Urothelium cell line (cell line): Measurements from ENCODE around the gene PKMYT1.

Experiments
- DNase-seq: peaks from one replicate; pipeline ENCODE4 v3.0.0; 2011; ENCODE audit warnings: low spot score, mixed read lengths
- FAIRE-seq: peaks from 2 replicates; lab custom pipeline; 2011; peaks lifted over from hg19 to GRCh38; lab: Jason Lieb, UNC

Gene PKMYT1

GRCh38 chr16:3000540-3000939 is 20.3 kb upstream of the PKMYT1 start:
- FAIRE-seq, result no peak
- DNase-seq, result no peak

GRCh38 chr16:2999929-3000328 is 19.7 kb upstream of the PKMYT1 start:
- FAIRE-seq, result no peak
- DNase-seq, result no peak

- FAIRE-seq, result no peak
- no peak for DNase-seq
These were observed 16.1 kb upstream of the PKMYT1 start for GRCh38 chr16:2996298-2996697.

- no peak for DNase-seq
- FAIRE-seq, result no peak
These were observed 12.3 kb upstream of the PKMYT1 start for GRCh38 chr16:2992383-2993081.

- DNase-seq (no peak), FAIRE-seq (no peak)
These were observed 11.5 kb upstream of the PKMYT1 start for GRCh38 chr16:2991566-2992261.

GRCh38 chr16:2990891-2991290 is 10.6 kb upstream of the PKMYT1 start:
- FAIRE-seq (no peak), DNase-seq (no peak)

GRCh38 chr16:2988590-2989099 is 8.4 kb upstream of the PKMYT1 start:
- no peak for DNase-seq
- FAIRE-seq, result no peak

- FAIRE-seq (no peak), DNase-seq (no peak)
These were observed 7.6 kb upstream of the PKMYT1 start for GRCh38 chr16:2987833-2988232.

- DNase-seq, result no peak
- FAIRE-seq, result no peak
These were observed 7.0 kb upstream of the PKMYT1 start for GRCh38 chr16:2987286-2987685.

- FAIRE-seq (peak; percentile 5), DNase-seq (no peak)
These were observed 6.5 kb upstream of the PKMYT1 start for GRCh38 chr16:2986623-2987188.

- no peak for DNase-seq
- no peak for FAIRE-seq
These were observed 5.7 kb upstream of the PKMYT1 start for GRCh38 chr16:2985893-2986355.

- no peak for FAIRE-seq
- DNase-seq, result no peak
These were observed 5.2 kb upstream of the PKMYT1 start for GRCh38 chr16:2985462-2985861.

- FAIRE-seq, result no peak
- peak; percentile 94 for DNase-seq
These were observed 3.5 kb upstream of the PKMYT1 start for GRCh38 chr16:2983706-2984136.

GRCh38 chr16:2982402-2982801 is 2.2 kb upstream of the PKMYT1 start:
- DNase-seq, result no peak
- no peak for FAIRE-seq

GRCh38 chr16:2981899-2982250 is 1.6 kb upstream of the PKMYT1 start:
- DNase-seq, result no peak
- FAIRE-seq, result no peak

- DNase-seq (no peak), FAIRE-seq (no peak)
These were observed 1.1 kb upstream of the PKMYT1 start for GRCh38 chr16:2981177-2981898.

GRCh38 chr16:2979669-2980226 is 498 bp downstream of the PKMYT1 start:
- peak; percentile 49 for DNase-seq
- FAIRE-seq, result no peak

GRCh38 chr16:2977440-2977839 is 2.8 kb downstream of the PKMYT1 start:
- FAIRE-seq, result no peak
- no peak for DNase-seq

- FAIRE-seq (no peak), DNase-seq (no peak)
These were observed 3.6 kb downstream of the PKMYT1 start for GRCh38 chr16:2976673-2977072.

- FAIRE-seq (no peak), DNase-seq (no peak)
These were observed 4.0 kb downstream of the PKMYT1 start for GRCh38 chr16:2976201-2976600.
